Stomach (tissue), 9 donors: ENCODE measurements around the gene MCF2L2. TPM values are rescaled to one million over a fixed set of nuclear protein-coding genes. Genes with fewer than 3 reads are reported as not detected.

ENCODE experiments used
- DNase-seq, 2 donors: peaks; one replicate each; pipeline versions ENCODE4 v3.0.0 to v3.0.0-alpha.2; 2013 to 2019
- H3K27ac ChIP-seq, 5 donors: fragments of 200-600 bp in 4 of 5; sonication (generic) in 4 of 5; one replicate each; pipeline ENCODE4 v1.5.1; 2013 to 2019; ENCODE audit warnings: mild to moderate bottlenecking in 1 of 5, moderate library complexity in 1 of 5
- H3K27me3 ChIP-seq, 3 donors: fragments of 200-600 bp; sonication (generic); one replicate each; pipeline ENCODE4 v1.5.1; 2017 to 2019; ENCODE audit warnings: mixed run types in 1 of 3
- H3K36me3 ChIP-seq, 4 donors: fragments of 200-600 bp; sonication (generic); 1 replicate in 3 of 4; 2 replicates in 1 of 4; pipeline ENCODE4 v1.5.1; 2016 to 2019
- H3K4me1 ChIP-seq, 4 donors: fragments of 200-600 bp; sonication (generic); one replicate each; pipeline ENCODE4 v1.5.1; 2016 to 2019
- H3K4me3 ChIP-seq, 4 donors: fragments of 200-600 bp; sonication (generic) in 3 of 4; one replicate each; pipeline ENCODE4 v1.5.1; 2016 to 2019; ENCODE audit warnings: mild to moderate bottlenecking in 1 of 4
- H3K9me3 ChIP-seq, 4 donors: fragments of 200-600 bp; sonication (generic); one replicate each; pipeline ENCODE4 v1.5.1; 2016 to 2019
- EP300 ChIP-seq: sonication (generic); formaldehyde crosslinking; IDR thresholded peaks from one replicate; pipeline ENCODE4 v1.6.1; 2017; ENCODE audit warnings: antibody characterized with exemption
- POLR2A ChIP-seq, 4 donors: fragments of 450-650 bp; IDR thresholded peaks; one replicate each; pipeline ENCODE4 v1.6.1; 2016; ENCODE audit warnings: antibody characterized with exemption in 4 of 4, control low read depth in 2 of 4, mild to moderate bottlenecking in 1 of 4, moderate library complexity in 1 of 4
- POLR2AphosphoS5 ChIP-seq, 3 donors: sonication (generic); formaldehyde crosslinking; IDR thresholded peaks; one replicate each; pipeline ENCODE4 v1.6.1; 2016; ENCODE audit warnings: antibody characterized with exemption in 3 of 3
- WGBS, 5 donors: extraction: QIAGEN DNeasy Blood & Tissue Kit in 3 of 5; methylation state at CpG; one replicate each; pipeline versions ENCODE4 v1.1.5 to v1.1.7; 2013 to 2018; 5-methylcytosine and 5-hydroxymethylcytosine counted together
- intact Hi-C: fragments of 100-400 bp; cut with DNase I; formaldehyde crosslinking; loops from one replicate; pipeline ENCODE4 v1.15.1; 2023; ENCODE audit warnings: low total_unique reads
- polyA plus RNA-seq, 3 donors: library from polyadenylated mRNA; stranded (reverse); fragments of 200-250 nt; gene quantifications; one replicate each; pipeline ENCODE4 v1.2.3, GENCODE V29; 2013
- total RNA-seq, 5 donors: library from RNA; depleted of rRNA; stranded (reverse); fragments of >200 nt; gene quantifications; one replicate each; pipeline versions ENCODE4 v1.1.0 to v1.2.3, GENCODE V29; 2014 to 2016
- TF ChIP-seq, protein P1 (sequence below), 7 experiments: fragments of 450-650 bp in 4 of 7; fragments of 200-600 bp in 3 of 7; sonication (generic) in 3 of 7; IDR thresholded peaks; one replicate each; pipeline ENCODE4 v1.5.1; 2016 to 2019; ENCODE audit warnings: antibody characterized with exemption in 7 of 7, control low read depth in 2 of 7, mild to moderate bottlenecking in 1 of 7
- donor health status: healthy with polysubstance abuse.
- donor health status: Bipolar disorder and iron deficiency.
- donor health status: healthy.

MCF2L2 gene
- total and polyA plus RNA-seq, 8 donors: 0.05 to 2.0 (median 0.22) TPM; not detected in 2

DNA sequence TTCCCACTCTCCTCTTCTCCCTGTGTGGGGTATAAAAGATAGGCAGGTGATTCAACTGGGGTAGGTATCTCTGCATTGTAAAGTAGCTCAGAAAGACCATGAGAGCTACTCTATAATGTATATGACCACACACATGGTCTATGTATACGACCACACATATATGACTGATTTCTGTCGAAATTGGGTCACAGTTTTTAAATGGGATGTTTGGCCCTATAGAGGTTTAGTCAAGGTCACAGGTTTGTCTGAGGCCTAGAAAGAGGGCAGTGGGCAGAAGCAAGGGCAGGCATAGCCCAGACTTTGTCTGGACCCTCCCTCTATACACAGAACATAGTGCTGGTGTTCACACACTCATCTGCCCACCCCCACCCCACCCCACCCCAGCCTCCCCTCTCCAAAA is 270.3 kb downstream of the MCF2L2 start:
- Histone ChIP-seq H3K4me1 (peaks cover 8 to 21% (median 16%) of the 10 kb centered on the region in 4 donors), H3K27ac (no peak overlapping the region), H3K4me3 (no peak overlapping the region), H3K27me3 (peaks cover 0 to 69% (median 25%) of the 10 kb centered on the region in 3 donors), H3K36me3 (no peaks in the 10 kb centered on the region), H3K9me3 (no peaks in the 10 kb centered on the region)
- 74 to 95% (median 89%) methylated on average over 2 of the region's 2 CpGs for WGBS, 5 donors
- TF ChIP-seq, protein P1, sequence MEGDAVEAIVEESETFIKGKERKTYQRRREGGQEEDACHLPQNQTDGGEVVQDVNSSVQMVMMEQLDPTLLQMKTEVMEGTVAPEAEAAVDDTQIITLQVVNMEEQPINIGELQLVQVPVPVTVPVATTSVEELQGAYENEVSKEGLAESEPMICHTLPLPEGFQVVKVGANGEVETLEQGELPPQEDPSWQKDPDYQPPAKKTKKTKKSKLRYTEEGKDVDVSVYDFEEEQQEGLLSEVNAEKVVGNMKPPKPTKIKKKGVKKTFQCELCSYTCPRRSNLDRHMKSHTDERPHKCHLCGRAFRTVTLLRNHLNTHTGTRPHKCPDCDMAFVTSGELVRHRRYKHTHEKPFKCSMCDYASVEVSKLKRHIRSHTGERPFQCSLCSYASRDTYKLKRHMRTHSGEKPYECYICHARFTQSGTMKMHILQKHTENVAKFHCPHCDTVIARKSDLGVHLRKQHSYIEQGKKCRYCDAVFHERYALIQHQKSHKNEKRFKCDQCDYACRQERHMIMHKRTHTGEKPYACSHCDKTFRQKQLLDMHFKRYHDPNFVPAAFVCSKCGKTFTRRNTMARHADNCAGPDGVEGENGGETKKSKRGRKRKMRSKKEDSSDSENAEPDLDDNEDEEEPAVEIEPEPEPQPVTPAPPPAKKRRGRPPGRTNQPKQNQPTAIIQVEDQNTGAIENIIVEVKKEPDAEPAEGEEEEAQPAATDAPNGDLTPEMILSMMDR (IDR thresholded peaks at IDR 0.05): no peak
- TF ChIP-seq POLR2AphosphoS5 (IDR thresholded peaks at IDR 0.05): no peak
- no peak for TF ChIP-seq EP300
- TF ChIP-seq POLR2A (IDR thresholded peaks at IDR 0.05): no peak
- DNase-seq: no peak
- intact Hi-C loops: no loop called here

DNA sequence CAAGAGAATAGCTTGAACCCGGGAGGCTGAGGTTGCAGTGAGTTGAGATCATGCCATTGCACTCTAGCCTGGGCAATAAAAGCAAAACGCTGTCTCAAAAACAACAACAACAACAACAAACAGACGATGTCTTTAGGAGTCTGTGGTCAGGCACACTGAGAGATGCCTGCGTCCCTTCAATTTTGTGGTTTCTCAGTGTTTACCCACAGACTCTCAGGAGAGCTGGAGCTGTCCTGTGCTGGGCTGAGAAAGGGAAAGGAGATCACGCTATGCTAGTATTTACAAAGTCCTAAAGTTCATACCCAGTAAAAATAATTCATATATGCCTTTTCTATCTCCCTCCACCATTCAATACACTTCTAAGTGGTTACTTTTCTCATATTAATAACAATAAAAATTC is 272.2 kb downstream of the MCF2L2 start:
- Histone ChIP-seq H3K9me3 (no peaks in the 10 kb centered on the region), H3K27ac (no peak overlapping the region), H3K4me1 (peaks cover 0 to 5% (median 0%) of the 10 kb centered on the region in 4 donors), H3K36me3 (no peaks in the 10 kb centered on the region), H3K27me3 (peaks cover 0 to 51% (median 7%) of the 10 kb centered on the region in 3 donors), H3K4me3 (no peak overlapping the region)
- DNase-seq: no peak
- TF ChIP-seq POLR2AphosphoS5 (IDR thresholded peaks at IDR 0.05) (no peak), POLR2A (IDR thresholded peaks at IDR 0.05) (no peak), EP300 (no peak)
- TF ChIP-seq, protein P1 (IDR thresholded peaks at IDR 0.05): no peak
- intact Hi-C loops: no loop called here
- WGBS, 5 donors: 79 to 88% (median 83%) methylated on average over 5 of the region's 5 CpGs

DNA sequence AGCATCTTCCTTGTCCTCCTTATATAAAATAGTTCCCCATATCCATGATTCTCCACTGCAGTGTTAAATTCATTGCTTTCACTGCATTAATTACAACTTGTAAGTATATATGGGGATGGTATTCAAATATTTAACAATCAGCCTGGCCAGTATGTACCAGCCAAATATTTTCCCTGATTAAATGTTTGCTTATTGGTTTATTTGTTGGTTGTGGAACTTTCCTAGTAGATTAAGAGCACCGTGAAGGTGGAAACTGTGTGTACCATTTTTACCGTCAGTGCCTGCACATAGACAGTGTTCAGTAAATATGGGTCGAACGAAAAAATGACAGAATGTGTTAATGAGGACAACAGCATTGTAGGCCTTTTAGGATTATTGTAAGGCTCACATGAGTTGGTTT is 272.9 kb downstream of the MCF2L2 start:
- Histone ChIP-seq H3K27ac (no peak overlapping the region), H3K4me3 (no peak overlapping the region), H3K27me3 (peaks cover 0 to 53% (median 7%) of the 10 kb centered on the region in 3 donors), H3K36me3 (no peaks in the 10 kb centered on the region), H3K9me3 (no peaks in the 10 kb centered on the region), H3K4me1 (peaks cover 0 to 5% (median 0%) of the 10 kb centered on the region in 4 donors)
- 21 to 63% (median 61%) methylated on average over 4 of the region's 4 CpGs for WGBS, 5 donors
- intact Hi-C loops: no loop called here
- no peak for DNase-seq
- TF ChIP-seq POLR2A (IDR thresholded peaks at IDR 0.05) (no peak), POLR2AphosphoS5 (IDR thresholded peaks at IDR 0.05) (no peak), EP300 (no peak)
- TF ChIP-seq, protein P1 (IDR thresholded peaks at IDR 0.05): no peak

DNA sequence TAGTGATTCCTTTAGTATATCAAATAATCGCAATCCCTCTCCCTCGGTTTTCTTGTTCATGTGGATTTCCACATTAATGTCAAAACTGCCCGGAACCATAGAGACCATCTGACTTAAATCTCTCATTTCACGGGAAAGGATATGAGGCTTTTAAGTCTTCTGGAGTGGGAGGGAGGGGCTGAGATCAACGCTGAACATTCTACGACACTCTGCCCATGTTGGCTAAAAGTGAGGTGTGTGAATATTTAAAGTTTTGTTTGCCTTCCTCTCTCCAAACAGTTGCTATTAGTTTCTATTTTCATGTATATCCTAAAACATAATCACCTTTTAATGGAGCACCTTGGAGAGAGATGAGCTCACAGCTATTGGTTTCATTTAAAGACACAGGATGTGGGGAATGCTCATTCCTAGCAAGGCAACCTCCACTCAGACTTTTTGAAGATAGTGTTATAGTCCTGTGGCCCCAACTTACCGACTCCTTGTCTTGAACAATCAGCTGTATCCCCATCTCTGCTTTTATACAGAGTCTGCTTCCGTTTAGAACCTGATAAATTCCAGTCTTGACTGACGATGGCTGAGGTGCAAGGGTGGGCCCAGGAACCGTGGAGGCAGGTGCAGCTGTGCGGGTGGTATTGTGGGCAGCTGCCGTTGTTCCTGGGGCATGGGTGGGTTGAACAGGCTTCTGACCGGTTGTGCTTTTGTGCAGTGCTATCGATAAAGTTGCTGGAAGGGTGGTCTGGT is 275.0 kb downstream of the MCF2L2 start:
- no peak overlapping the region for H3K27ac ChIP-seq
- H3K27me3 ChIP-seq: peaks cover 0 to 42% (median 7%) of the 10 kb centered on the region in 3 donors
- H3K4me3 ChIP-seq: no peak overlapping the region
- WGBS, 5 donors: 86 to 92% (median 90%) methylated on average over 14 of the region's 14 CpGs
- no peak for DNase-seq
- intact Hi-C loops: no loop called here
- TF ChIP-seq EP300 (no peak), POLR2A (IDR thresholded peaks at IDR 0.05) (no peak)
- TF ChIP-seq, protein P1 (IDR thresholded peaks at IDR 0.05): no peak
- peaks cover 0 to 5% (median 0%) of the 10 kb centered on the region in 4 donors for H3K4me1 ChIP-seq
- no peaks in the 10 kb centered on the region for H3K9me3 ChIP-seq
- H3K36me3 ChIP-seq: no peaks in the 10 kb centered on the region
